Hematopoietic multipotent progenitor cell treated with erythropoietin and hydrocortisone succinate and interleukin-3 and kit ligand, for 15 days (in vitro differentiated cells): Measurements from ENCODE around the gene SOX11.
"Not testable (repeated sequence)": the region's sequence is repeated elsewhere in the genome, so short reads cannot be mapped to it uniquely, and the experiment has no call there.

Experiments used
- DNase-seq: peaks from one replicate; pipeline ENCODE4 v3.0.0-alpha.2; 2015; ENCODE audit warnings: low spot score

SOX11 gene

GRCh38 chr2:5691985-5692529 is at the start of gene SOX11:
Gene SOX11, plus strand, starts transcription at chr2:5692384. Its CDS starts 338 bp downstream, at chr2:5692722.
- no peak for DNase-seq

GRCh38 chr2:5652734-5653133 is 39.5 kb upstream of the SOX11 start:
- DNase-seq: not testable (repeated sequence)

GRCh38 chr2:5653756-5654155 is 38.4 kb upstream of the SOX11 start:
- not testable (repeated sequence) for DNase-seq

GRCh38 chr2:5657231-5657630 is 35.0 kb upstream of the SOX11 start:
- DNase-seq: no peak

- no peak for DNase-seq
Measured at GRCh38 chr2:5660591-5660990, 31.6 kb upstream of the SOX11 start.

- no peak for DNase-seq
Measured at GRCh38 chr2:5661362-5661761, 30.8 kb upstream of the SOX11 start.

- DNase-seq: no peak
Measured at GRCh38 chr2:5664278-5664681, 27.9 kb upstream of the SOX11 start.

- DNase-seq: no peak
Measured at GRCh38 chr2:5665066-5665465, 27.1 kb upstream of the SOX11 start.

- no peak for DNase-seq
Measured at GRCh38 chr2:5666798-5667197, 25.4 kb upstream of the SOX11 start.

GRCh38 chr2:5667655-5668054 is 24.5 kb upstream of the SOX11 start:
- DNase-seq: not testable (repeated sequence)

GRCh38 chr2:5668682-5669250 is 23.4 kb upstream of the SOX11 start:
- DNase-seq: no peak

GRCh38 chr2:5672749-5673144 is 19.4 kb upstream of the SOX11 start:
- no peak for DNase-seq

GRCh38 chr2:5673145-5674025 is 18.8 kb upstream of the SOX11 start:
- no peak for DNase-seq

- no peak for DNase-seq
Measured at GRCh38 chr2:5674026-5674340, 18.2 kb upstream of the SOX11 start.

GRCh38 chr2:5677133-5677532 is 15.1 kb upstream of the SOX11 start:
- DNase-seq: no peak

GRCh38 chr2:5683471-5683870 is 8.7 kb upstream of the SOX11 start:
- no peak for DNase-seq

- DNase-seq: no peak
Measured at GRCh38 chr2:5685225-5685624, 7.0 kb upstream of the SOX11 start.

- DNase-seq: no peak
Measured at GRCh38 chr2:5686068-5686467, 6.1 kb upstream of the SOX11 start.

- no peak for DNase-seq
Measured at GRCh38 chr2:5686536-5686935, 5.6 kb upstream of the SOX11 start.

GRCh38 chr2:5689750-5690149 is 2.4 kb upstream of the SOX11 start:
- no peak for DNase-seq

GRCh38 chr2:5690286-5690685 is 1.9 kb upstream of the SOX11 start:
- no peak for DNase-seq

- no peak for DNase-seq
Measured at GRCh38 chr2:5690718-5691220, 1.4 kb upstream of the SOX11 start.

GRCh38 chr2:5691221-5691984 is 781 bp upstream of the SOX11 start:
- no peak for DNase-seq
